HepG2 (cell line): ENCODE data around the gene HEXIM1. TPM values are rescaled to one million over a fixed set of nuclear protein-coding genes. Genes with fewer than 3 reads are reported as not detected.

ENCODE experiments used
- AGO1 ChIP-seq: fragments of 200-400 bp; formaldehyde crosslinking; IDR thresholded peaks from 2 replicates; pipeline ENCODE4 v1.6.1; 2017; ENCODE audit warnings: mild to moderate bottlenecking, low read depth, low read length, moderate library complexity; ENCODE audit not compliant: poor library complexity, severe bottlenecking
- ASH2L ChIP-seq: fragments of 300-600, 200-600 bp; sonication (generic); IDR thresholded peaks from 2 replicates; pipeline ENCODE4 v1.7.0; 2017; ENCODE audit warnings: low read depth, mild to moderate bottlenecking, moderate library complexity, mixed read lengths, low read length; ENCODE audit not compliant: insufficient read length
- ATF7 ChIP-seq, 2 experiments: fragments of 450-650 bp in 1 of 2; sonication (generic) in 1 of 2; formaldehyde crosslinking in 1 of 2; IDR thresholded peaks; 2 replicates each; pipeline versions ENCODE4 v1.4.0 to v1.6.1; 2016 to 2020; ENCODE audit warnings: antibody characterized with exemption in 1 of 2, mild to moderate bottlenecking in 1 of 2, missing genetic modification reagents in 1 of 2
- BHLHE40 ChIP-seq: IDR thresholded peaks from 2 replicates; pipeline ENCODE4 v1.6.1; 2011; ENCODE audit warnings: low read length, improper control_type of control experiment
- FOXK1 ChIP-seq: sonication (generic); formaldehyde crosslinking; IDR thresholded peaks from 2 replicates; pipeline ENCODE4 v1.4.0; 2020; ENCODE audit warnings: low read depth, missing genetic modification reagents, borderline replicate concordance
- GABPB1 ChIP-seq: IDR thresholded peaks from 2 replicates; pipeline ENCODE4 v1.6.1; 2016; ENCODE audit warnings: mild to moderate bottlenecking, missing genetic modification reagents, moderate library complexity, missing compliant biosample characterization
- JARID2 ChIP-seq: sonication (generic); formaldehyde crosslinking; IDR thresholded peaks from 2 replicates; pipeline ENCODE4 v1.8.1; 2023; ENCODE audit warnings: missing genetic modification reagents, inconsistent platforms; ENCODE audit not compliant: insufficient replicate concordance
- KDM5A ChIP-seq: fragments of 200-600 bp; sonication (generic); IDR thresholded peaks from 2 replicates; pipeline ENCODE4 v1.7.0; 2018; ENCODE audit warnings: antibody characterized with exemption, mild to moderate bottlenecking, low read length, borderline replicate concordance
- MLLT10 ChIP-seq: sonication (generic); formaldehyde crosslinking; IDR thresholded peaks from 2 replicates; pipeline ENCODE4 v1.4.0; 2020; ENCODE audit warnings: missing genetic modification reagents
- NBN ChIP-seq: fragments of 450-650 bp; conservative IDR thresholded peaks from 2 replicates; pipeline ENCODE4 v1.6.1; 2017
- NCOA5 ChIP-seq: sonication (generic); formaldehyde crosslinking; IDR thresholded peaks from 2 replicates; pipeline ENCODE4 v1.4.0; 2020; ENCODE audit warnings: missing genetic modification reagents
- NCOR1 ChIP-seq: fragments of 200-600 bp; sonication (generic); IDR thresholded peaks from 2 replicates; pipeline ENCODE4 v1.7.0; 2017; ENCODE audit warnings: antibody characterized with exemption, low read length, borderline replicate concordance
- RAD21 ChIP-seq: fragments of 450-650 bp; formaldehyde crosslinking; IDR thresholded peaks from 2 replicates; pipeline ENCODE4 v1.5.0; 2020; ENCODE audit warnings: mild to moderate bottlenecking
- SETDB1 ChIP-seq: sonication (generic); formaldehyde crosslinking; IDR thresholded peaks from 2 replicates; pipeline ENCODE4 v1.5.1; 2020; ENCODE audit warnings: missing genetic modification reagents, mild to moderate bottlenecking, borderline replicate concordance
- SMARCE1 ChIP-seq: fragments of 450-650 bp; IDR thresholded peaks from 2 replicates; pipeline ENCODE4 v1.6.1; 2017; ENCODE audit warnings: borderline replicate concordance
- SUZ12 ChIP-seq: fragments of 150-350 bp; IDR thresholded peaks from 2 replicates; pipeline ENCODE4 v1.6.1; 2014; ENCODE audit warnings: low read depth, low read length
- TEF ChIP-seq: sonication (generic); formaldehyde crosslinking; IDR thresholded peaks from 2 replicates; pipeline ENCODE4 v1.5.0; 2020; ENCODE audit warnings: missing genetic modification reagents
- U2AF1 ChIP-seq: fragments of 200-400 bp; formaldehyde crosslinking; optimal IDR thresholded peaks from 2 replicates; pipeline ENCODE3; 2017; ENCODE audit warnings: mild to moderate bottlenecking, low read depth, low read length
- ZKSCAN5 ChIP-seq: sonication (generic); formaldehyde crosslinking; IDR thresholded peaks from 2 replicates; pipeline ENCODE4 v1.5.1; 2020; ENCODE audit warnings: mild to moderate bottlenecking, missing genetic modification reagents
- ZNF343 ChIP-seq: sonication (generic); formaldehyde crosslinking; IDR thresholded peaks from 2 replicates; pipeline ENCODE4 v1.4.0; 2020; ENCODE audit warnings: mild to moderate bottlenecking, missing genetic modification reagents
- ZNF549 ChIP-seq: sonication (generic); formaldehyde crosslinking; IDR thresholded peaks from 2 replicates; pipeline ENCODE4 v1.5.0; 2020; ENCODE audit warnings: missing genetic modification reagents
- ZNF616 ChIP-seq: sonication (generic); formaldehyde crosslinking; IDR thresholded peaks from 2 replicates; pipeline ENCODE4 v1.5.0; 2020; ENCODE audit warnings: low read depth, mild to moderate bottlenecking, missing genetic modification reagents
- ZNF652 ChIP-seq: IDR thresholded peaks from 2 replicates; pipeline ENCODE4 v1.6.1; 2016; ENCODE audit warnings: low read depth, borderline replicate concordance
- ZNF737 ChIP-seq: sonication (generic); formaldehyde crosslinking; IDR thresholded peaks from 2 replicates; pipeline ENCODE4 v1.5.0; 2020; ENCODE audit warnings: missing genetic modification reagents, mild to moderate bottlenecking, borderline replicate concordance
- ZNF775 ChIP-seq: sonication (generic); formaldehyde crosslinking; IDR thresholded peaks from 2 replicates; pipeline ENCODE4 v1.4.0; 2020; ENCODE audit warnings: missing genetic modification reagents, mild to moderate bottlenecking, moderate library complexity, borderline replicate concordance
- ZNF777 ChIP-seq: sonication (generic); formaldehyde crosslinking; IDR thresholded peaks from 2 replicates; pipeline ENCODE4 v1.4.0; 2020; ENCODE audit warnings: missing genetic modification reagents
- ZSCAN29 ChIP-seq: sonication (generic); formaldehyde crosslinking; conservative IDR thresholded peaks from 2 replicates; pipeline ENCODE4 v1.4.0; 2020; ENCODE audit warnings: mild to moderate bottlenecking, missing genetic modification reagents
- polyA plus RNA-seq, 8 experiments: library from polyadenylated mRNA; depleted of rRNA in 3 of 8; stranded (reverse) in 7 of 8; unstranded in 1 of 8; fragments of >200 nt; fragmentation: Illumina TruSeq in 4 of 8; extraction: Trizol in 4 of 8; gene quantifications; 2 replicates each; pipeline versions ENCODE4 v1.2.1 to v1.2.3, GENCODE V29; 2011 to 2016; ENCODE audit warnings: low read depth in 4 of 8, missing spikeins in 1 of 8, mixed read lengths in 1 of 8; ENCODE audit not compliant: insufficient read depth in 1 of 8
- total RNA-seq, 5 experiments: library from RNA; depleted of rRNA; stranded (reverse); fragments of >200 nt; fragmentation: Illumina TruSeq; extraction: Trizol; gene quantifications; 2 replicates each; pipeline ENCODE4 v1.2.3, GENCODE V29; 2016; ENCODE audit warnings: low read depth in 1 of 5
- TF ChIP-seq, protein P1 (sequence below): sonication (generic); formaldehyde crosslinking; IDR thresholded peaks from 2 replicates; pipeline ENCODE4 v1.8.1; 2023; ENCODE audit warnings: mild to moderate bottlenecking, missing genetic modification reagents
- TF ChIP-seq, protein P2 (sequence below): sonication (generic); formaldehyde crosslinking; IDR thresholded peaks from 2 replicates; pipeline ENCODE4 v1.4.0; 2020; ENCODE audit warnings: missing genetic modification reagents, borderline replicate concordance

The HEXIM1 gene
- total and polyA plus RNA-seq, 2 of the 13 experiments (the other 11 are each of a cell fraction or from before 2014, with no cell fraction given) = 10.5 to 16.6 TPM

GRCh38 chr17:45149037-45149668, 878 bp downstream of the HEXIM1 start (continued):
- TF ChIP-seq ZSCAN29 (CRISPR knock-in tag) (no peak), ZNF616 (CRISPR knock-in tag) (no peak; the same call in 1 of the 2 replicates), JARID2 (no peak), SMARCE1 (no peak), ATF7 (IDR thresholded peaks at IDR 0.05) (no peak), ATF7 (CRISPR knock-in tag; IDR thresholded peaks at IDR 0.05) (no peak), GABPB1 (peak; percentile 59), KDM5A (no peak; the same call in none of the 2 replicates), BHLHE40 (0 out of 2 replicates have a peak, but pooled peaks have one; percentile 26), U2AF1 (no peak), ASH2L (peak; percentile 57), ZNF549 (CRISPR knock-in tag) (no peak), ZKSCAN5 (CRISPR knock-in tag) (no peak), ZNF652 (CRISPR knock-in tag) (no peak), ZNF775 (no peak), RAD21 (CRISPR knock-in tag) (peak; percentile 94), TEF (CRISPR knock-in tag) (no peak), SUZ12 (no peak), FOXK1 (CRISPR knock-in tag) (peak; percentile 60), ZNF777 (CRISPR knock-in tag) (peak; percentile 81), ZNF343 (CRISPR knock-in tag) (no peak), SETDB1 (CRISPR knock-in tag) (no peak), ZNF737 (CRISPR knock-in tag) (no peak), AGO1 (no peak), NBN (no peak), MLLT10 (CRISPR knock-in tag) (no peak), NCOA5 (CRISPR knock-in tag) (no peak), NCOR1 (no peak)
- TF ChIP-seq, protein P1, sequence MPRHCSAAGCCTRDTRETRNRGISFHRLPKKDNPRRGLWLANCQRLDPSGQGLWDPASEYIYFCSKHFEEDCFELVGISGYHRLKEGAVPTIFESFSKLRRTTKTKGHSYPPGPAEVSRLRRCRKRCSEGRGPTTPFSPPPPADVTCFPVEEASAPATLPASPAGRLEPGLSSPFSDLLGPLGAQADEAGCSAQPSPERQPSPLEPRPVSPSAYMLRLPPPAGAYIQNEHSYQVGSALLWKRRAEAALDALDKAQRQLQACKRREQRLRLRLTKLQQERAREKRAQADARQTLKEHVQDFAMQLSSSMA (CRISPR knock-in tag) = no peak
- TF ChIP-seq, protein P2, sequence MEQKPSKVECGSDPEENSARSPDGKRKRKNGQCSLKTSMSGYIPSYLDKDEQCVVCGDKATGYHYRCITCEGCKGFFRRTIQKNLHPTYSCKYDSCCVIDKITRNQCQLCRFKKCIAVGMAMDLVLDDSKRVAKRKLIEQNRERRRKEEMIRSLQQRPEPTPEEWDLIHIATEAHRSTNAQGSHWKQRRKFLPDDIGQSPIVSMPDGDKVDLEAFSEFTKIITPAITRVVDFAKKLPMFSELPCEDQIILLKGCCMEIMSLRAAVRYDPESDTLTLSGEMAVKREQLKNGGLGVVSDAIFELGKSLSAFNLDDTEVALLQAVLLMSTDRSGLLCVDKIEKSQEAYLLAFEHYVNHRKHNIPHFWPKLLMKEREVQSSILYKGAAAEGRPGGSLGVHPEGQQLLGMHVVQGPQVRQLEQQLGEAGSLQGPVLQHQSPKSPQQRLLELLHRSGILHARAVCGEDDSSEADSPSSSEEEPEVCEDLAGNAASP (CRISPR knock-in tag) = peak; percentile 69; the same call in 1 of the 2 replicates
